Thoracic aorta (tissue), 2 donors: ENCODE results near the gene MAP4K1. TPM values are rescaled to one million over a fixed set of nuclear protein-coding genes. Genes with fewer than 3 reads are reported as not detected.

ENCODE experiments used
- ATAC-seq: fragments of 150-250 bp; one replicate; pipeline ENCODE4 v1.8.0; 2017; ENCODE audit warnings: low read depth; ENCODE audit not compliant: insufficient number of reproducible peaks, low FRiP score
- DNase-seq: peaks from one replicate; pipeline ENCODE4 v3.0.0-alpha.2; 2020; ENCODE audit warnings: low spot score
- H3K27ac ChIP-seq, 2 donors: fragments of 200-600 bp; sonication (generic); 1 replicate in 1 of 2; 2 replicates in 1 of 2; pipeline ENCODE4 v1.5.1; 2016; ENCODE audit warnings: mild to moderate bottlenecking in 2 of 2, moderate library complexity in 2 of 2
- H3K27me3 ChIP-seq: fragments of 200-600 bp; sonication (generic); replicated peaks from 2 replicates; pipeline ENCODE4 v1.6.0; 2016; ENCODE audit warnings: mild to moderate bottlenecking; ENCODE audit not compliant: insufficient read depth
- H3K36me3 ChIP-seq: fragments of 200-600 bp; sonication (generic); one replicate; pipeline ENCODE4 v1.5.1; 2016
- H3K4me1 ChIP-seq, 2 donors: fragments of 200-600 bp; sonication (generic); 1 replicate in 1 of 2; 2 replicates in 1 of 2; pipeline versions ENCODE4 v1.5.1 to v1.6.0; 2016; ENCODE audit warnings: low read depth in 2 of 2, mild to moderate bottlenecking in 1 of 2; ENCODE audit not compliant: control insufficient read depth in 1 of 2
- H3K4me3 ChIP-seq: fragments of 200-600 bp; sonication (generic); 2 replicates; pipeline ENCODE4 v1.5.1; 2016; ENCODE audit warnings: mild to moderate bottlenecking
- H3K9me3 ChIP-seq: fragments of 200-600 bp; sonication (generic); 2 replicates; pipeline ENCODE4 v1.5.1; 2016
- CTCF ChIP-seq: fragments of 200-600 bp; sonication (generic); IDR thresholded peaks from one replicate; pipeline ENCODE4 v1.5.1; 2019; ENCODE audit warnings: antibody characterized with exemption
- total RNA-seq, 2 donors: library from RNA; depleted of rRNA; stranded (reverse); fragments of >200 nt; gene quantifications; one replicate each; pipeline versions ENCODE4 v1.1.0 to v1.2.3, GENCODE V29; 2016

MAP4K1 gene
- total RNA-seq, 2 donors from 2014 or later, result 4.6 to 33.7 TPM

DNA sequence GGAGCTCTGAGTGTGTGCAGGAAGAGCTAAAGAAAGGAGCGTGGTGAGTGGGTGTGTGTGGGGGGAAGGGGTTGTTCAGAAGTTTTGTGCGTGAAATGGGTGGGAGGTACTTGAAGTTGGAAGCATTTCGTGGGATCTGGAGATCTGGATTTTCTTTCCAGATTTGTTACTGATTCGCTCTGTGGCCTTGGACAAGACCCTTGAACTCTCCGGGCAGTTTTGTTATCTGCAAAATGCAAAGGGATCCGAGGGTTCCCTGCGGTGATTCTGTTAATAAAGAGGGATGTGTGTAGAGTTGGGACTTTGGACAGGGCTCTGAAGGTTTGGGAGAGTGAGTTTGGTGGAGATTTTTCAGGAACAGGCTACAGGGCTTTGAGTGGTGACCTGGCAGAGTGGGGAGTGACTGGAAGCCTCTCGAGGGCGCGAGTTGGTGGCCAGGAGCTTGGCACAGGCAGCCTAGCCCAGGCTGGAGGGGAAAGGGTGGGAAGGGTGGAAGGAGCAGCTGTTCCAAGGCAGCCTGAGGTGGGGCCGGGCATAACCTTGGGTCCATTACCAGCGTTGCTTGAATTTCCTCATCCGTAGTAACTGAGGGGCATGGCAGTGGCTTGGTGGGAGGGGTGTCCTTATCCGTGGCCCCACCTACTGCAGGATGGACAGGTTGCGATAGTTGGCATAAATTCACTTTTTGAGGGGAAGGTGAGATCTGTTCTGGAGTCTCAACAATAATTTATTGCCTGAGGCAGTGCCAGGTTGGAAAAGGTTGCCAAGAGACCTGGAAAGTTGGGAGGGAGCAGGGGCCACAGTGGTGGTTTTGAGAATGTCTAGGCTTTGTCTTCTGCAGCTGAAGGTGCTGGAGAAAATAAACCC is 31.8 kb upstream of the MAP4K1 start:
- no peak for TF ChIP-seq CTCF
- Histone ChIP-seq H3K27me3 (no peaks in the 10 kb centered on the region), H3K27ac (peak overlapping the region; percentile 99 to 100), H3K36me3 (no peaks in the 10 kb centered on the region), H3K4me3 (peak overlapping the region; percentile 96), H3K9me3 (no peaks in the 10 kb centered on the region), H3K4me1 (peaks cover 29 to 48% of the 10 kb centered on the region in 2 donors)
- ATAC-seq (no peak), DNase-seq (no peak)

- H3K4me1 ChIP-seq, result peaks cover 23 to 41% of the 10 kb centered on the region in 2 donors
- TF ChIP-seq CTCF, result no peak
- ATAC-seq, result no peak
These were observed 31.1 kb upstream of the MAP4K1 start for GRCh38 chr19:38648769-38649304.

GRCh38 chr19:38647966-38648768 is 30.4 kb upstream of the MAP4K1 start:
- Histone ChIP-seq H3K27me3 (no peaks in the 10 kb centered on the region), H3K36me3 (no peaks in the 10 kb centered on the region), H3K9me3 (no peaks in the 10 kb centered on the region), H3K4me3 (peak overlapping the region; percentile 96), H3K4me1 (peaks cover 17 to 34% of the 10 kb centered on the region in 2 donors), H3K27ac (peak overlapping the region; percentile 99 to 100)
- DNase-seq, result no peak
- ATAC-seq, result no peak
- no peak for TF ChIP-seq CTCF

More at GRCh38 chr19:38648769-38649304, 31.1 kb upstream of the MAP4K1 start:
- H3K4me3 ChIP-seq, result peak overlapping the region; percentile 96
- no peak for DNase-seq
- H3K9me3 ChIP-seq, result no peaks in the 10 kb centered on the region
- peak overlapping the region; percentile 99 to 100 for H3K27ac ChIP-seq
- no peaks in the 10 kb centered on the region for H3K36me3 ChIP-seq
- H3K27me3 ChIP-seq, result no peaks in the 10 kb centered on the region

- DNase-seq (peak; percentile 89), ATAC-seq (peak; percentile 66)
- TF ChIP-seq CTCF, result no peak
- Histone ChIP-seq H3K4me1 (peaks cover 17 to 30% of the 10 kb centered on the region in 2 donors), H3K27ac (peak within 1 kb of the TSS; percentile 99 to 100), H3K27me3 (no peaks in the 10 kb centered on the region), H3K9me3 (no peaks in the 10 kb centered on the region), H3K4me3 (peak within 1 kb of the TSS; percentile 96), H3K36me3 (no peaks in the 10 kb centered on the region)
These were observed 29.7 kb upstream of the MAP4K1 start, which contains the start of gene ACTN4 for GRCh38 chr19:38647368-38647965. ACTN4 (plus strand) TSS chr19:38647649; CDS start chr19:38647746, 97 bp downstream.
